ENCODE results near the gene PHLPP2.

The PHLPP2 gene

GRCh38 chr16:71676236-71676635 lies 48.3 kb downstream of the PHLPP2 start:
- no peak for ATAC-seq
- TF ChIP-seq ZC3H10 (CRISPR knock-in tag; IDR thresholded peaks at IDR 0.05) (no peak), ISL1 (CRISPR knock-in tag; IDR thresholded peaks at IDR 0.05) (no peak), TOX (CRISPR knock-in tag; IDR thresholded peaks at IDR 0.05; ENCODE audit: borderline replicate concordance) (no peak), ZNF565 (CRISPR knock-in tag; conservative IDR thresholded peaks at IDR 0.05; ENCODE audit: low read depth) (no peak), PPARA (CRISPR knock-in tag; IDR thresholded peaks at IDR 0.05; ENCODE audit: borderline replicate concordance) (no peak), BACH2 (CRISPR knock-in tag; IDR thresholded peaks at IDR 0.05; ENCODE audit: borderline replicate concordance) (no peak), TSHZ2 (CRISPR knock-in tag; IDR thresholded peaks at IDR 0.05) (no peak), RARB (CRISPR knock-in tag; IDR thresholded peaks at IDR 0.05) (no peak), POU6F1 (CRISPR knock-in tag; IDR thresholded peaks at IDR 0.05; ENCODE audit: borderline replicate concordance, low read depth) (no peak), GLIS3 (CRISPR knock-in tag; IDR thresholded peaks at IDR 0.05) (no peak), ZFP30 (CRISPR knock-in tag; IDR thresholded peaks at IDR 0.05) (no peak), ARNTL (CRISPR knock-in tag; IDR thresholded peaks at IDR 0.05; ENCODE audit: borderline replicate concordance, low read depth) (no peak), CSRNP3 (CRISPR knock-in tag; IDR thresholded peaks at IDR 0.05) (no peak), ESRRG (CRISPR knock-in tag; IDR thresholded peaks at IDR 0.05) (no peak), CSDC2 (CRISPR knock-in tag; IDR thresholded peaks at IDR 0.05) (no peak), TCF4 (CRISPR knock-in tag; IDR thresholded peaks at IDR 0.05; ENCODE audit: borderline replicate concordance) (no peak), PATZ1 (CRISPR knock-in tag; IDR thresholded peaks at IDR 0.05; ENCODE audit: borderline replicate concordance) (no peak)

GRCh38 chr16:71675380-71675779 lies 49.1 kb downstream of the PHLPP2 start:
- ATAC-seq = no peak
- no peak for TF ChIP-seq ZFP30 (CRISPR knock-in tag; IDR thresholded peaks at IDR 0.05)
- no peak for TF ChIP-seq CSRNP3 (CRISPR knock-in tag; IDR thresholded peaks at IDR 0.05)
- no peak for TF ChIP-seq TOX (CRISPR knock-in tag; IDR thresholded peaks at IDR 0.05; ENCODE audit: borderline replicate concordance)
- TF ChIP-seq POU6F1 (CRISPR knock-in tag; IDR thresholded peaks at IDR 0.05; ENCODE audit: borderline replicate concordance, low read depth) = no peak
- TF ChIP-seq ZNF70 (CRISPR knock-in tag; IDR thresholded peaks at IDR 0.05) = no peak
- no peak for TF ChIP-seq ARNTL (CRISPR knock-in tag; IDR thresholded peaks at IDR 0.05; ENCODE audit: borderline replicate concordance, low read depth)
- no peak for TF ChIP-seq BACH2 (CRISPR knock-in tag; IDR thresholded peaks at IDR 0.05; ENCODE audit: borderline replicate concordance)
- TF ChIP-seq TSHZ2 (CRISPR knock-in tag; IDR thresholded peaks at IDR 0.05) = no peak
- TF ChIP-seq OSR1 (CRISPR knock-in tag; IDR thresholded peaks at IDR 0.05) = no peak
- TF ChIP-seq PATZ1 (CRISPR knock-in tag; IDR thresholded peaks at IDR 0.05; ENCODE audit: borderline replicate concordance) = no peak
- no peak for TF ChIP-seq CSDC2 (CRISPR knock-in tag; IDR thresholded peaks at IDR 0.05)
- TF ChIP-seq ZNF8 (CRISPR knock-in tag; IDR thresholded peaks at IDR 0.05) = no peak
- no peak for TF ChIP-seq ZFP3 (CRISPR knock-in tag; IDR thresholded peaks at IDR 0.05)
- no peak for TF ChIP-seq ZC3H10 (CRISPR knock-in tag; IDR thresholded peaks at IDR 0.05)
- no peak for TF ChIP-seq RARB (CRISPR knock-in tag; IDR thresholded peaks at IDR 0.05)
- no peak for TF ChIP-seq ISL1 (CRISPR knock-in tag; IDR thresholded peaks at IDR 0.05)
